NCI-H526 (cell line): ENCODE measurements around the gene SUPV3L1.
"Not testable (repeated sequence)": the region's sequence is repeated elsewhere in the genome, so short reads cannot be mapped to it uniquely, and the experiment has no call there.

Experiments
- DNase-seq, 2 experiments: peaks; one replicate each; lab custom pipeline; 2025; lab: John Stamatoyannopoulos, UW

SUPV3L1 gene

GRCh38 chr10:69179743-69180524 lies at the start of gene SUPV3L1:
TSS of gene SUPV3L1 (plus strand) at chr10:69180234. CDS start at chr10:69180292, 58 bp downstream.
- peak; percentile 89 to 92 for DNase-seq

- no peak for DNase-seq
Measured at GRCh38 chr10:69130251-69130650, 49.8 kb upstream of the SUPV3L1 start.

- DNase-seq: no peak
Measured at GRCh38 chr10:69139961-69140360, 40.1 kb upstream of the SUPV3L1 start.

GRCh38 chr10:69141304-69141703 lies 38.7 kb upstream of the SUPV3L1 start:
- DNase-seq: no peak

GRCh38 chr10:69142074-69142473 lies 38.0 kb upstream of the SUPV3L1 start:
- not testable (repeated sequence) for DNase-seq

GRCh38 chr10:69142983-69143382 lies 37.1 kb upstream of the SUPV3L1 start:
- DNase-seq: no peak

GRCh38 chr10:69145329-69145728 lies 34.7 kb upstream of the SUPV3L1 start:
- DNase-seq: no peak

GRCh38 chr10:69145864-69146263 lies 34.2 kb upstream of the SUPV3L1 start:
- DNase-seq: no peak

- DNase-seq: no peak
Measured at GRCh38 chr10:69146759-69147158, 33.3 kb upstream of the SUPV3L1 start.

- no peak for DNase-seq
Measured at GRCh38 chr10:69151984-69152383, 28.1 kb upstream of the SUPV3L1 start.

GRCh38 chr10:69153227-69153626 lies 26.8 kb upstream of the SUPV3L1 start:
- DNase-seq: no peak

- DNase-seq: no peak
Measured at GRCh38 chr10:69160809-69161241, 19.2 kb upstream of the SUPV3L1 start.

GRCh38 chr10:69168493-69168892 lies 11.5 kb upstream of the SUPV3L1 start:
- DNase-seq: no peak

GRCh38 chr10:69172241-69172982 lies 7.6 kb upstream of the SUPV3L1 start:
- DNase-seq: no peak

- not testable (repeated sequence) for DNase-seq
Measured at GRCh38 chr10:69175326-69175725, 4.7 kb upstream of the SUPV3L1 start.

- DNase-seq: no peak
Measured at GRCh38 chr10:69176823-69177222, 3.2 kb upstream of the SUPV3L1 start.

- no peak for DNase-seq
Measured at GRCh38 chr10:69179089-69179742, 818 bp upstream of the SUPV3L1 start.

GRCh38 chr10:69180525-69181204 lies 631 bp downstream of the SUPV3L1 start:
- DNase-seq: no peak

- no peak for DNase-seq
Measured at GRCh38 chr10:69181433-69181832, 1.4 kb downstream of the SUPV3L1 start.

- DNase-seq: no peak
Measured at GRCh38 chr10:69182005-69182404, 2.0 kb downstream of the SUPV3L1 start.

- no peak for DNase-seq
Measured at GRCh38 chr10:69186524-69186923, 6.5 kb downstream of the SUPV3L1 start.

GRCh38 chr10:69201045-69201444 lies 21.0 kb downstream of the SUPV3L1 start:
- DNase-seq: no peak
